HepG2 (cell line): ENCODE measurements around the gene LRRC72. TPM values are rescaled to one million over a fixed set of nuclear protein-coding genes. Genes with fewer than 3 reads are reported as not detected.

Source experiments
- ATAC-seq: fragments of 200-7000 bp; cut with Tn5 transposase; 3 replicates; pipeline ENCODE4 v1.9.1; 2020; ENCODE audit warnings: mild to moderate bottlenecking, moderate library complexity
- BruUV-seq: library from RNA; stranded (reverse); fragments of 400-500 nt; replicated peaks from 2 replicates; lab custom pipeline; 2021; lab: Mats Ljungman, UMichigan
- CTCF ChIA-PET: fragments of 300-600 bp; formaldehyde crosslinking; extraction: SDS; loops from one replicate; lab custom pipeline; 2021; ENCODE audit warnings: low total read pairs, inconsistent platforms, low intra/inter-chr PET ratio; lab: Yijun Ruan, JAX
- POLR2A ChIA-PET: fragments of 350-600 bp; sonication (Branson Sonifier 250); formaldehyde crosslinking; loops from one replicate; lab custom pipeline; 2020; ENCODE audit warnings: antibody characterized with exemption, inconsistent platforms; lab: Yijun Ruan, JAX
- DNase-seq: peaks from one replicate; pipeline ENCODE4 v3.0.0-alpha.2; 2015; ENCODE audit warnings: low spot score
- FAIRE-seq: peaks from 3 replicates; lab custom pipeline; 2011; peaks lifted over from hg19 to GRCh38; lab: Jason Lieb, UNC
- H2AFZ ChIP-seq: one replicate; pipeline ENCODE4 v1.6.1; 2011; ENCODE audit warnings: low read length, inconsistent platforms
- H3K27ac ChIP-seq: fragments of 300-600 bp; 3 replicates; pipeline ENCODE4 v1.8.0; 2011; ENCODE audit warnings: mixed run types, mild to moderate bottlenecking, mixed read lengths, low read length, inconsistent platforms; ENCODE audit not compliant: insufficient read depth; ENCODE audit errors: extremely low read length
- H3K27me3 ChIP-seq, 2 experiments: fragments of 200-600 bp in 1 of 2; 2 replicates in 1 of 2; 3 replicates in 1 of 2; pipeline versions ENCODE4 v1.6.0 to v1.8.0; 2011; ENCODE audit warnings: low read length in 2 of 2, mild to moderate bottlenecking in 2 of 2, moderate library complexity in 2 of 2, inconsistent platforms in 1 of 2; ENCODE audit not compliant: insufficient read depth in 2 of 2, control insufficient read depth in 1 of 2
- H3K36me3 ChIP-seq, 2 experiments: fragments of 200-600 bp in 1 of 2; replicated peaks in 1 of 2; 2 replicates in 1 of 2; 3 replicates in 1 of 2; pipeline versions ENCODE4 v1.5.1 to v1.8.0; 2011; ENCODE audit warnings: low read length in 2 of 2, inconsistent platforms in 1 of 2; ENCODE audit not compliant: insufficient read depth in 2 of 2, control insufficient read depth in 1 of 2
- H3K4me1 ChIP-seq: 2 replicates; pipeline ENCODE4 v1.5.1; 2012; ENCODE audit warnings: low read length, inconsistent platforms; ENCODE audit not compliant: insufficient read depth
- H3K4me2 ChIP-seq: 2 replicates; pipeline ENCODE4 v1.6.0; 2011; ENCODE audit warnings: low read depth, low read length, inconsistent platforms
- H3K4me3 ChIP-seq, 3 experiments: fragments of 200-600 bp in 1 of 3; sonication (generic), shearing (Covaris generic) in 1 of 3; replicated peaks in 1 of 3; 2 replicates each; pipeline ENCODE4 v1.5.1; 2011 to 2016; ENCODE audit warnings: low read length in 3 of 3, inconsistent platforms in 2 of 3, low read depth in 2 of 3, mild to moderate bottlenecking in 2 of 3, control low read depth in 1 of 3, mixed read lengths in 1 of 3; ENCODE audit not compliant: insufficient read depth in 1 of 3
- H3K79me2 ChIP-seq: one replicate; pipeline ENCODE4 v1.6.1; 2011; ENCODE audit warnings: low read length, inconsistent platforms; ENCODE audit not compliant: insufficient read depth
- H3K9ac ChIP-seq: 2 replicates; pipeline ENCODE4 v1.6.0; 2011; ENCODE audit warnings: mild to moderate bottlenecking, low read depth, low read length, inconsistent platforms; ENCODE audit not compliant: insufficient read depth
- H3K9me3 ChIP-seq: 2 replicates; pipeline ENCODE4 v1.5.1; 2012; ENCODE audit warnings: mild to moderate bottlenecking, low read length
- H4K20me1 ChIP-seq: 2 replicates; pipeline ENCODE4 v1.6.0; 2011; ENCODE audit warnings: inconsistent platforms, mild to moderate bottlenecking, low read length, moderate library complexity; ENCODE audit not compliant: insufficient read depth
- GTF2F1 ChIP-seq: fragments of 150-350 bp; IDR thresholded peaks from 2 replicates; pipeline ENCODE4 v1.6.1; 2014; ENCODE audit warnings: low read length
- ZBTB21 ChIP-seq: sonication (generic); formaldehyde crosslinking; IDR thresholded peaks from 2 replicates; pipeline ENCODE4 v1.4.0; 2020; ENCODE audit warnings: missing genetic modification reagents
- ZNF136 ChIP-seq: sonication (generic); formaldehyde crosslinking; IDR thresholded peaks from 2 replicates; pipeline ENCODE4 v1.8.1; 2022; ENCODE audit warnings: low read depth, mild to moderate bottlenecking, moderate library complexity, missing genetic modification reagents
- ZNF530 ChIP-seq: sonication (generic); formaldehyde crosslinking; IDR thresholded peaks from 2 replicates; pipeline ENCODE4 v1.5.0; 2020; ENCODE audit warnings: low read depth, mild to moderate bottlenecking, missing genetic modification reagents
- WGBS: methylation state at CpG from one replicate; pipeline ENCODE4 v1.1.6; 2017; ENCODE audit warnings: low lambda C conversion rate; 5-methylcytosine and 5-hydroxymethylcytosine counted together
- in situ Hi-C: cut with HindIII; loops from 2 replicates; pipeline ENCODE4 v1.10.0; 2017; ENCODE audit warnings: low pct_unique_long_range_greater_than_20kb; ENCODE audit not compliant: extremely low pct_ligation_motif_present
- intact Hi-C: fragments of 100-400 bp; cut with micrococcal nuclease; formaldehyde crosslinking; loops from one replicate; pipeline ENCODE4 v1.10.0; 2022; ENCODE audit not compliant: unreplicated experiment
- polyA plus RNA-seq, 8 experiments: library from polyadenylated mRNA; depleted of rRNA in 3 of 8; stranded (reverse) in 7 of 8; unstranded in 1 of 8; fragments of >200 nt; fragmentation: Illumina TruSeq in 4 of 8; extraction: Trizol in 4 of 8; gene quantifications; 2 replicates each; pipeline versions ENCODE4 v1.2.1 to v1.2.3, GENCODE V29; 2011 to 2016; ENCODE audit warnings: low read depth in 4 of 8, missing spikeins in 1 of 8, mixed read lengths in 1 of 8; ENCODE audit not compliant: insufficient read depth in 1 of 8
- total RNA-seq, 5 experiments: library from RNA; depleted of rRNA; stranded (reverse); fragments of >200 nt; fragmentation: Illumina TruSeq; extraction: Trizol; gene quantifications; 2 replicates each; pipeline ENCODE4 v1.2.3, GENCODE V29; 2016; ENCODE audit warnings: low read depth in 1 of 5
- TF ChIP-seq, protein P1 (sequence below): sonication (generic); formaldehyde crosslinking; IDR thresholded peaks from 2 replicates; pipeline ENCODE4 v1.4.0; 2020; ENCODE audit warnings: mild to moderate bottlenecking, missing genetic modification reagents, borderline replicate concordance
- TF ChIP-seq, protein P2 (sequence below): sonication (generic); formaldehyde crosslinking; IDR thresholded peaks from 2 replicates; pipeline ENCODE4 v1.4.0; 2020; ENCODE audit warnings: mild to moderate bottlenecking, missing genetic modification reagents, borderline replicate concordance

Gene LRRC72
- total and polyA plus RNA-seq, 2 of the 13 experiments (the other 11 are each of a cell fraction or from before 2014, with no cell fraction given): not detected

DNA sequence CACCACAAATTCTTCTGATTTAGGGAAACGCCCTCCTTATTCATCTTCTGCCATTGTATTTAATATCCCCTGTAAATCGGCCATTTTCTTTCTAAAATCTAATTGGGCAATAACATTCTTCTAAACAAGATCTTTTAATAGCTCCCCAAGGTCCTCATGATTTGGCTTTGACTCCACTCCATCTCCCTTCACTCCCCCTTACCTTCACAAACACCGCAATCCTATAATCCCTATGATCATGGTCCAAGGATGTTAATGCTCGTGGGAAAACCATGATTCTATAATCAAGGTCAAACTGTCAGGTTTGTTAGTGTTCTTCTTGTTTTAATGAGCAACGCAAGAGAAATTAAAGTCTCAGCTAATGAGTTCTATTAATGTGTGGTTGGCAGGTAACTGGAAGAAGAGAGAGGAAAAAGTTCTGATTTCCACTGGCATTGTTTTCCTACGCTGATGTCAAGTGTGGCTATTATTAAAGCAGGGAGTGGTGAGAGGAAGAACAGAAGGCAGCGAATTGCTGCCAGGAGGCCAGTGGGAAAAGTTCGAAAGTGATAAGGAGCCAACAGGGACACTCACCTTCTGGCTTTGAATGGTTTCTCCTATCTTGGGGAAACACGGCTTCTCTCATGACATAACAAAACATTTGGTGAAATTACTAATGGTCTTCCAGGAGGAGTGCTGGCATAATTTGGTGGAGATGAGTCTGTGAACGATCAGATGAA lies 28.1 kb downstream of the LRRC72 start:
- 19% methylated on average over 10 of the region's 10 CpGs for WGBS
- in situ Hi-C loops: no loop called here
- TF ChIP-seq, protein P1, sequence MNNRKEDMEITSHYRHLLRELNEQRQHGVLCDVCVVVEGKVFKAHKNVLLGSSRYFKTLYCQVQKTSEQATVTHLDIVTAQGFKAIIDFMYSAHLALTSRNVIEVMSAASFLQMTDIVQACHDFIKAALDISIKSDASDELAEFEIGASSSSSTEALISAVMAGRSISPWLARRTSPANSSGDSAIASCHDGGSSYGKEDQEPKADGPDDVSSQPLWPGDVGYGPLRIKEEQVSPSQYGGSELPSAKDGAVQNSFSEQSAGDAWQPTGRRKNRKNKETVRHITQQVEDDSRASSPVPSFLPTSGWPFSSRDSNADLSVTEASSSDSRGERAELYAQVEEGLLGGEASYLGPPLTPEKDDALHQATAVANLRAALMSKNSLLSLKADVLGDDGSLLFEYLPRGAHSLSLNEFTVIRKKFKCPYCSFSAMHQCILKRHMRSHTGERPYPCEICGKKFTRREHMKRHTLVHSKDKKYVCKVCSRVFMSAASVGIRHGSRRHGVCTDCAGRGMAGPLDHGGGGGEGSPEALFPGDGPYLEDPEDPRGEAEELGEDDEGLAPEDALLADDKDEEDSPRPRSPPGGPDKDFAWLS (CRISPR knock-in tag): no peak
- no peak for TF ChIP-seq ZNF136 (CRISPR knock-in tag)
- TF ChIP-seq, protein P2, sequence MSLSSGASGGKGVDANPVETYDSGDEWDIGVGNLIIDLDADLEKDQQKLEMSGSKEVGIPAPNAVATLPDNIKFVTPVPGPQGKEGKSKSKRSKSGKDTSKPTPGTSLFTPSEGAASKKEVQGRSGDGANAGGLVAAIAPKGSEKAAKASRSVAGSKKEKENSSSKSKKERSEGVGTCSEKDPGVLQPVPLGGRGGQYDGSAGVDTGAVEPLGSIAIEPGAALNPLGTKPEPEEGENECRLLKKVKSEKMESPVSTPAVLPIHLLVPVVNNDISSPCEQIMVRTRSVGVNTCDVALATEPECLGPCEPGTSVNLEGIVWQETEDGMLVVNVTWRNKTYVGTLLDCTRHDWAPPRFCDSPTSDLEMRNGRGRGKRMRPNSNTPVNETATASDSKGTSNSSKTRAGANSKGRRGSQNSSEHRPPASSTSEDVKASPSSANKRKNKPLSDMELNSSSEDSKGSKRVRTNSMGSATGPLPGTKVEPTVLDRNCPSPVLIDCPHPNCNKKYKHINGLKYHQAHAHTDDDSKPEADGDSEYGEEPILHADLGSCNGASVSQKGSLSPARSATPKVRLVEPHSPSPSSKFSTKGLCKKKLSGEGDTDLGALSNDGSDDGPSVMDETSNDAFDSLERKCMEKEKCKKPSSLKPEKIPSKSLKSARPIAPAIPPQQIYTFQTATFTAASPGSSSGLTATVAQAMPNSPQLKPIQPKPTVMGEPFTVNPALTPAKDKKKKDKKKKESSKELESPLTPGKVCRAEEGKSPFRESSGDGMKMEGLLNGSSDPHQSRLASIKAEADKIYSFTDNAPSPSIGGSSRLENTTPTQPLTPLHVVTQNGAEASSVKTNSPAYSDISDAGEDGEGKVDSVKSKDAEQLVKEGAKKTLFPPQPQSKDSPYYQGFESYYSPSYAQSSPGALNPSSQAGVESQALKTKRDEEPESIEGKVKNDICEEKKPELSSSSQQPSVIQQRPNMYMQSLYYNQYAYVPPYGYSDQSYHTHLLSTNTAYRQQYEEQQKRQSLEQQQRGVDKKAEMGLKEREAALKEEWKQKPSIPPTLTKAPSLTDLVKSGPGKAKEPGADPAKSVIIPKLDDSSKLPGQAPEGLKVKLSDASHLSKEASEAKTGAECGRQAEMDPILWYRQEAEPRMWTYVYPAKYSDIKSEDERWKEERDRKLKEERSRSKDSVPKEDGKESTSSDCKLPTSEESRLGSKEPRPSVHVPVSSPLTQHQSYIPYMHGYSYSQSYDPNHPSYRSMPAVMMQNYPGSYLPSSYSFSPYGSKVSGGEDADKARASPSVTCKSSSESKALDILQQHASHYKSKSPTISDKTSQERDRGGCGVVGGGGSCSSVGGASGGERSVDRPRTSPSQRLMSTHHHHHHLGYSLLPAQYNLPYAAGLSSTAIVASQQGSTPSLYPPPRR: no peak
- no peak for TF ChIP-seq ZBTB21 (CRISPR knock-in tag)
- TF ChIP-seq ZNF530 (CRISPR knock-in tag): no peak
- no peak for TF ChIP-seq GTF2F1
- Histone ChIP-seq H3K4me3 (no peak overlapping the region), H4K20me1 (no peaks in the 10 kb centered on the region), H3K27ac (no peak overlapping the region), H3K9me3 (no peaks in the 10 kb centered on the region), H3K9ac (no peak overlapping the region), H3K4me2 (no peak overlapping the region), H3K36me3 (no peaks in the 10 kb centered on the region), H3K27me3 (no peaks in the 10 kb centered on the region), H3K4me1 (no peaks in the 10 kb centered on the region), H3K79me2 (no peaks in the 10 kb centered on the region), H2AFZ (no peak overlapping the region)
- intact Hi-C loops: no loop called here
- POLR2A ChIA-PET: no interaction called here
- CTCF ChIA-PET: no interaction called here
- DNase-seq (no peak), ATAC-seq (no peak), FAIRE-seq (no peak)
- BruUV-seq: no TSS peak
